Right ventricle myocardium superior (tissue), 1 donor: ENCODE measurements around the gene DRD4. TPM values are rescaled to one million over a fixed set of nuclear protein-coding genes. Genes with fewer than 3 reads are reported as not detected.

Experiments used
- ATAC-seq: fragments of 200-7000 bp; cut with Tn5 transposase; one replicate; pipeline ENCODE4 v1.9.1; 2020; ENCODE audit warnings: mild to moderate bottlenecking; ENCODE audit not compliant: poor library complexity
- DNase-seq: peaks from one replicate; pipeline ENCODE4 v3.0.0-alpha.2; 2020
- intact Hi-C: fragments of 100-400 bp; cut with DNase I; formaldehyde crosslinking; loops from one replicate; pipeline ENCODE4 v1.11.2; 2022
- total RNA-seq: library from RNA; stranded (reverse); fragmentation: NEBNext Ultra II Directional; extraction: Animal tissue kit (Norgen Biotek cat#: 25700); gene quantifications from one replicate; pipeline ENCODE4 v1.2.1, GENCODE V29; 2021
- donor health status: DM: no; HTN: yes; CAD: no; lungs with severe emphysema.

DRD4 gene
- total RNA-seq, 1 donor from 2014 or later, result not detected

GRCh38 chr11:617912-618682 lies 19.0 kb upstream of the DRD4 start:
- DNase-seq, result no peak
- intact Hi-C loops, result no loop called here
- no peak for ATAC-seq

- DNase-seq, result no peak
- intact Hi-C loops, result no loop called here
- no peak for ATAC-seq
Measured at GRCh38 chr11:618856-619627, 18.0 kb upstream of the DRD4 start.

- intact Hi-C loops, result no loop called here
- ATAC-seq (no peak), DNase-seq (no peak)
Measured at GRCh38 chr11:619628-620050, 17.4 kb upstream of the DRD4 start.

- intact Hi-C loops, result no loop called here
- DNase-seq, result no peak
Measured at GRCh38 chr11:620201-620600, 16.9 kb upstream of the DRD4 start.

GRCh38 chr11:620935-621814 lies 15.9 kb upstream of the DRD4 start:
- DNase-seq (no peak), ATAC-seq (no peak)
- intact Hi-C loops, result no loop called here

More at GRCh38 chr11:620201-620600, 16.9 kb upstream of the DRD4 start:
- ATAC-seq, result no peak

GRCh38 chr11:621838-622237 lies 15.2 kb upstream of the DRD4 start:
- DNase-seq, result no peak
- intact Hi-C loops, result no loop called here
- no peak for ATAC-seq

GRCh38 chr11:623349-623869 lies 13.7 kb upstream of the DRD4 start:
- intact Hi-C loops, result no loop called here
- ATAC-seq (no peak), DNase-seq (no peak)

- intact Hi-C loops, result no loop called here
- no peak for ATAC-seq
- DNase-seq, result no peak
Measured at GRCh38 chr11:623999-624704, 12.9 kb upstream of the DRD4 start.

- intact Hi-C loops, result no loop called here
- DNase-seq (no peak), ATAC-seq (peak; percentile 4)
Measured at GRCh38 chr11:624705-625635, 12.1 kb upstream of the DRD4 start, which contains the start of gene CDHR5. Gene CDHR5, minus strand, starts transcription at chr11:624955. Its CDS starts 53 bp downstream, at chr11:624902.

GRCh38 chr11:625636-626268 lies 11.3 kb upstream of the DRD4 start:
- DNase-seq, result no peak
- intact Hi-C loops, result no loop called here
- peak; percentile 7 for ATAC-seq

GRCh38 chr11:626475-627307 lies 10.4 kb upstream of the DRD4 start, which contains the start of gene SCT:
Gene SCT, minus strand, starts transcription at chr11:627181. Its CDS starts 38 bp downstream, at chr11:627143.
- intact Hi-C loops, result no loop called here
- ATAC-seq, result no peak
- DNase-seq, result no peak

GRCh38 chr11:627308-627576 lies 9.8 kb upstream of the DRD4 start:
- intact Hi-C loops, result no loop called here

GRCh38 chr11:628056-628455 lies 9.0 kb upstream of the DRD4 start:
- no peak for DNase-seq
- intact Hi-C loops, result no loop called here
- ATAC-seq, result no peak

More at GRCh38 chr11:627308-627576, 9.8 kb upstream of the DRD4 start:
- ATAC-seq, result no peak
- no peak for DNase-seq

- DNase-seq, result no peak
- intact Hi-C loops, result no loop called here
- peak; percentile 75 for ATAC-seq
Measured at GRCh38 chr11:629237-629583, 7.9 kb upstream of the DRD4 start.

- ATAC-seq (no peak), DNase-seq (no peak)
- intact Hi-C loops, result no loop called here
Measured at GRCh38 chr11:630871-631270, 6.2 kb upstream of the DRD4 start.

- intact Hi-C loops, result no loop called here
- no peak for DNase-seq
Measured at GRCh38 chr11:635945-636510, 1.0 kb upstream of the DRD4 start.

More at GRCh38 chr11:635945-636510, 1.0 kb upstream of the DRD4 start:
- ATAC-seq, result no peak
